ENCODE results near the gene MSI2.

DNA sequence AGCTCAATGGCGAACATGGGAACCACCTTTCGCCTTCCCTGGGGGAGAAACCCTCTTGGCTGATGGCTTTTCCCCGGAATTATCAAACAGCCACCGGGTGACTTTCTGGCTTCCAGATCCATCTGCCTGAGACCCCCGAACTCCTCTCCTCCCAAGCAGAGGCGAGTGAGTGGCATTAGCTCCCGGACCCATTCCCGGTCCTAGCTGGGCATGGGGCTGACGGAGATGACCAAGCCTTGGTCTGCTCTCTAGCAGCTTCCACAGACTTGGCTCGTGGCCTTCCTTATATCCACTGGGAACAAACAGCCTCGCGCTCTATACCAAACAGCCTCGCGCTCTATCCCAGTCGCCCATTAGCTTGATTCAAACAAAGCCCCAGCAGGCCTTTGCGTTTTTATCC is 426.4 kb downstream of the MSI2 start:
- TF ChIP-seq YY1 (IDR thresholded peaks at IDR 0.05; ENCODE audit: insufficient read depth, insufficient read length) = no peak
- TF ChIP-seq ZNF274 (IDR thresholded peaks at IDR 0.05; ENCODE audit: low read depth, low read length) = no peak
- no peak for TF ChIP-seq SUZ12 (IDR thresholded peaks at IDR 0.05; ENCODE audit: extremely low read depth, insufficient read depth, insufficient read length)
